ENCODE results near the gene DMGDH. TPM values are rescaled to one million over a fixed set of nuclear protein-coding genes. Genes with fewer than 3 reads are reported as not detected.

The DMGDH gene
- total and polyA plus RNA-seq, 2 donors (not counting 1 experiment from before 2014, with no cell fraction given), result 0.47 to 0.63 TPM

DNA sequence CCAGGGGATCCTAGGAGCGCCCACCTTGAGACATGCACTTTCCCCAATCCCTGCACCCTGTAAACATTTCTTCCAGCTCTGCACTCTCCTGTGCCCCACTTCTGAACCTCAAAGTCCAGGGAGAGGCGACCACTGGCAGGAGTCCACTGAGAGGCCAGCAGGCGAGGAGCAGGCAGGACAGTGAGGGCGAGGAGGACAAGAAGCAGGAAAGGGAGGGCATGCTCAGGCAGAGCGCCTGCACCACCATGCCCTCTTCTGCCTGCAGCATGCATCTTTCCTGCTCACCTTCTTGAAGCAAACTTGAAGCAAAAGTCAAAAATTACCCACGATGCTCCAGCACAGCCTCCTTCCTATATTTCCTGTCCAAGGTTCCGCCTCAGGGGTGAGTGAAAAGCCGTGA is 94.4 kb downstream of the DMGDH start:
- no peak overlapping the region for H3K9ac ChIP-seq (ENCODE audit: low read length)
- no peak for ATAC-seq (ENCODE audit: low read depth)

DNA sequence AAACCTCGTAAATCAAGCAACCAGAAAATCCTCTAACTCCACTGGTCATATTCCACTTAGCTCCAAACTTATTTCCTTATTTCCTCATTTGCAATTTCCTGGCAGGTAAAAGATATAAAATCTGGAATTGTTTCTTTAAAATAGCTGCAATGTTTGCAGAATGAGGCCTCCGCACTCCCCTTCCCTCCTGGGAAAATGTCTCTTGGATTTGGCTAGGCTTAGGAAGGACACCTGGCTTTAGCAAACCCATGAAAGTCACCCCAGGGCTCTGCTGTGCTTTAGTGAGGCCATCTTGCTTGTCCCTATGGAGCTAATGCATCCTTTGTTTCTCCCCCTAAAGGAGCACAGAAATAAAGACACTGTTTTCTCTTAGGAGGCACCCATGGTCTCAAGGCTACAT is 94.9 kb downstream of the DMGDH start:
- TF ChIP-seq EZH2 (IDR thresholded peaks at IDR 0.05; ENCODE audit: borderline replicate concordance, insufficient read depth, low read depth, low read length, poor library complexity, severe bottlenecking), result no peak
- TF ChIP-seq, protein P1, sequence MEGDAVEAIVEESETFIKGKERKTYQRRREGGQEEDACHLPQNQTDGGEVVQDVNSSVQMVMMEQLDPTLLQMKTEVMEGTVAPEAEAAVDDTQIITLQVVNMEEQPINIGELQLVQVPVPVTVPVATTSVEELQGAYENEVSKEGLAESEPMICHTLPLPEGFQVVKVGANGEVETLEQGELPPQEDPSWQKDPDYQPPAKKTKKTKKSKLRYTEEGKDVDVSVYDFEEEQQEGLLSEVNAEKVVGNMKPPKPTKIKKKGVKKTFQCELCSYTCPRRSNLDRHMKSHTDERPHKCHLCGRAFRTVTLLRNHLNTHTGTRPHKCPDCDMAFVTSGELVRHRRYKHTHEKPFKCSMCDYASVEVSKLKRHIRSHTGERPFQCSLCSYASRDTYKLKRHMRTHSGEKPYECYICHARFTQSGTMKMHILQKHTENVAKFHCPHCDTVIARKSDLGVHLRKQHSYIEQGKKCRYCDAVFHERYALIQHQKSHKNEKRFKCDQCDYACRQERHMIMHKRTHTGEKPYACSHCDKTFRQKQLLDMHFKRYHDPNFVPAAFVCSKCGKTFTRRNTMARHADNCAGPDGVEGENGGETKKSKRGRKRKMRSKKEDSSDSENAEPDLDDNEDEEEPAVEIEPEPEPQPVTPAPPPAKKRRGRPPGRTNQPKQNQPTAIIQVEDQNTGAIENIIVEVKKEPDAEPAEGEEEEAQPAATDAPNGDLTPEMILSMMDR (IDR thresholded peaks at IDR 0.05), result no peak
- ATAC-seq (ENCODE audit: low read depth) (no peak), DNase-seq (no peak)
- CTCF ChIA-PET, result interaction anchor here (0.9 to 1.4 kb wide), 4 partner anchors 9 to 159 kb away, joined by 3 to 8 read pairs (median 4); partner anchors contain the start of gene ARSB
- Histone ChIP-seq H3K4me1 (ENCODE audit: control insufficient read depth in 2 of 2, insufficient read depth in 2 of 2, low read length in 2 of 2) (peaks cover 8 to 10% of the 10 kb centered on the region in 2 donors), H3K9ac (ENCODE audit: low read length) (no peak overlapping the region), H3K4me2 (replicated peaks; ENCODE audit: low read depth, low read length, poor library complexity, severe bottlenecking) (no peak overlapping the region), H3K27ac (ENCODE audit: low read length in 2 of 2) (no peak overlapping the region), H3K4me3 (ENCODE audit: control extremely low read depth in 1 of 5, extremely low read depth in 1 of 5, insufficient read depth in 1 of 5, low read depth in 2 of 5, low read length in 4 of 5) (no peak overlapping the region), H3K27me3 (replicated peaks in 1 of 4; ENCODE audit: control extremely low read depth in 1 of 4, control insufficient read depth in 3 of 4, insufficient read depth in 4 of 4, low read length in 3 of 4) (no peaks in the 10 kb centered on the region), H2AFZ (ENCODE audit: insufficient read depth, low read depth, low read length, poor library complexity, severe bottlenecking) (no peak overlapping the region), H3K9me3 (ENCODE audit: control extremely low read depth in 1 of 3, control insufficient read depth in 2 of 3, insufficient read depth in 1 of 3, low read length in 2 of 3) (peaks cover 0 to 4% (median 0%) of the 10 kb centered on the region in 3 donors), H4K20me1 (ENCODE audit: control insufficient read depth, insufficient read depth, low read length, poor library complexity, severe bottlenecking) (peaks cover 5% of the 10 kb centered on the region), H3K36me3 (replicated peaks in 1 of 2; ENCODE audit: control extremely low read depth in 1 of 2, control insufficient read depth in 1 of 2, extremely low read depth in 1 of 2, insufficient read depth in 2 of 2, low read length in 1 of 2) (no peaks in the 10 kb centered on the region), H3K79me2 (ENCODE audit: control insufficient read depth, insufficient read depth, low read length) (peaks cover 61% of the 10 kb centered on the region)
- H3K4me3 Mint-ChIP-seq, result no peak overlapping the region
- WGBS (ENCODE audit: insufficient coverage), result 100% methylated on average over 1 of the region's 2 CpGs
- H3K27me3 Mint-ChIP-seq, result no peaks in the 10 kb centered on the region
- no peak overlapping the region for H3K27ac Mint-ChIP-seq
- peaks cover 27% of the 10 kb centered on the region for H3K4me1 Mint-ChIP-seq
- POLR2A ChIA-PET, result no interaction called here
- peaks cover 3% of the 10 kb centered on the region for H3K9me3 Mint-ChIP-seq (ENCODE audit: insufficient read depth)
- intact Hi-C loops (cut with micrococcal nuclease), result no loop called here

More for the DNA sequence above, 94.4 kb downstream of the DMGDH start:
- TF ChIP-seq EZH2 (IDR thresholded peaks at IDR 0.05; ENCODE audit: borderline replicate concordance, insufficient read depth, low read depth, low read length, poor library complexity, severe bottlenecking), result no peak
- TF ChIP-seq, protein P1 (IDR thresholded peaks at IDR 0.05), result no peak
- Histone ChIP-seq H2AFZ (ENCODE audit: insufficient read depth, low read depth, low read length, poor library complexity, severe bottlenecking) (no peak overlapping the region), H3K4me3 (ENCODE audit: control extremely low read depth in 1 of 5, extremely low read depth in 1 of 5, insufficient read depth in 1 of 5, low read depth in 2 of 5, low read length in 4 of 5) (no peak overlapping the region), H3K4me1 (ENCODE audit: control insufficient read depth in 2 of 2, insufficient read depth in 2 of 2, low read length in 2 of 2) (peaks cover 8 to 10% of the 10 kb centered on the region in 2 donors), H4K20me1 (ENCODE audit: control insufficient read depth, insufficient read depth, low read length, poor library complexity, severe bottlenecking) (peaks cover 5% of the 10 kb centered on the region), H3K4me2 (replicated peaks; ENCODE audit: low read depth, low read length, poor library complexity, severe bottlenecking) (no peak overlapping the region), H3K9me3 (ENCODE audit: control extremely low read depth in 1 of 3, control insufficient read depth in 2 of 3, insufficient read depth in 1 of 3, low read length in 2 of 3) (peaks cover 0 to 4% (median 0%) of the 10 kb centered on the region in 3 donors), H3K79me2 (ENCODE audit: control insufficient read depth, insufficient read depth, low read length) (peaks cover 62% of the 10 kb centered on the region), H3K27ac (ENCODE audit: low read length in 2 of 2) (no peak overlapping the region), H3K36me3 (replicated peaks in 1 of 2; ENCODE audit: control extremely low read depth in 1 of 2, control insufficient read depth in 1 of 2, extremely low read depth in 1 of 2, insufficient read depth in 2 of 2, low read length in 1 of 2) (no peaks in the 10 kb centered on the region), H3K27me3 (replicated peaks in 1 of 4; ENCODE audit: control extremely low read depth in 1 of 4, control insufficient read depth in 3 of 4, insufficient read depth in 4 of 4, low read length in 3 of 4) (no peaks in the 10 kb centered on the region)
- DNase-seq, result no peak
- H3K4me3 Mint-ChIP-seq, result no peak overlapping the region
- WGBS (ENCODE audit: insufficient coverage), result 100% methylated on average over 3 of the region's 8 CpGs
- peaks cover 3% of the 10 kb centered on the region for H3K9me3 Mint-ChIP-seq (ENCODE audit: insufficient read depth)
- POLR2A ChIA-PET, result no interaction called here
- H3K4me1 Mint-ChIP-seq, result peaks cover 31% of the 10 kb centered on the region
- H3K27me3 Mint-ChIP-seq, result no peaks in the 10 kb centered on the region
- CTCF ChIA-PET, result interaction anchor here (0.9 to 1.4 kb wide), 4 partner anchors 9 to 159 kb away, joined by 3 to 8 read pairs (median 4); partner anchors contain the start of gene ARSB
- H3K27ac Mint-ChIP-seq, result no peak overlapping the region
- intact Hi-C loops (cut with micrococcal nuclease), result no loop called here
